22Rv1 (cell line): ENCODE measurements around the gene NALCN.

ENCODE experiments used
- ZFX ChIP-seq: fragments of 450-650 bp; IDR thresholded peaks from 2 replicates; pipeline ENCODE4 v1.6.1; 2017; ENCODE audit warnings: antibody characterized with exemption, borderline replicate concordance
- TF ChIP-seq, protein P1 (sequence below): fragments of 450-650 bp; IDR thresholded peaks from 2 replicates; pipeline ENCODE4 v1.5.1; 2017; ENCODE audit warnings: mild to moderate bottlenecking

DNA sequence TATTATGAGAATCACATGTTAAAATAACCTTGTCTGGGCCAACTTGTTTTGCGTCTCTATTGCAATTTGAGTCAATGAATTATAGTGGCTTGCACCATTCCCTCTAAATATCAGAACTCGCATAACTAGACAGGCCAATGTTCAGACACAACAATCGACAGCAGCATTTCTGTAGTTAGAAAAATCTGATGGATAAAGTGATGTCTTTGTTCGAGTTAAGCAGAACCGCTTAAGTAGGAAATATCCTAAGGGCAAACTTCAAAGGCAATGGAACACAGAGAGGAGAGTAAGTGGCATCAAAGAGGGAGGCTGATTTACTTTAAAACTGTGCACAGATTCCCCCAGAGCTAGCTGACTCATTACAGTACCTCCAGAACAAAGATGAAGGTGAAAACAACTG, 333.9 kb downstream of the NALCN start:
- TF ChIP-seq, protein P1, sequence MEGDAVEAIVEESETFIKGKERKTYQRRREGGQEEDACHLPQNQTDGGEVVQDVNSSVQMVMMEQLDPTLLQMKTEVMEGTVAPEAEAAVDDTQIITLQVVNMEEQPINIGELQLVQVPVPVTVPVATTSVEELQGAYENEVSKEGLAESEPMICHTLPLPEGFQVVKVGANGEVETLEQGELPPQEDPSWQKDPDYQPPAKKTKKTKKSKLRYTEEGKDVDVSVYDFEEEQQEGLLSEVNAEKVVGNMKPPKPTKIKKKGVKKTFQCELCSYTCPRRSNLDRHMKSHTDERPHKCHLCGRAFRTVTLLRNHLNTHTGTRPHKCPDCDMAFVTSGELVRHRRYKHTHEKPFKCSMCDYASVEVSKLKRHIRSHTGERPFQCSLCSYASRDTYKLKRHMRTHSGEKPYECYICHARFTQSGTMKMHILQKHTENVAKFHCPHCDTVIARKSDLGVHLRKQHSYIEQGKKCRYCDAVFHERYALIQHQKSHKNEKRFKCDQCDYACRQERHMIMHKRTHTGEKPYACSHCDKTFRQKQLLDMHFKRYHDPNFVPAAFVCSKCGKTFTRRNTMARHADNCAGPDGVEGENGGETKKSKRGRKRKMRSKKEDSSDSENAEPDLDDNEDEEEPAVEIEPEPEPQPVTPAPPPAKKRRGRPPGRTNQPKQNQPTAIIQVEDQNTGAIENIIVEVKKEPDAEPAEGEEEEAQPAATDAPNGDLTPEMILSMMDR: no peak
- no peak for TF ChIP-seq ZFX
